A673 (cell line): ENCODE data around the gene PARP8. TPM values are rescaled to one million over a fixed set of nuclear protein-coding genes. Genes with fewer than 3 reads are reported as not detected.

Experiments
- BruUV-seq: library from RNA; stranded (reverse); fragments of 400-500 nt; replicated peaks from 2 replicates; lab custom pipeline; 2021; lab: Mats Ljungman, UMichigan
- CTCF ChIA-PET: fragments of 300-600 bp; sonication (Branson Sonifier 250); formaldehyde crosslinking; loops from one replicate; lab custom pipeline; 2022; ENCODE audit warnings: antibody characterized with exemption; lab: Charles Lee
- POLR2A ChIA-PET: fragments of 300-600 bp; sonication (Branson Sonifier 250); formaldehyde crosslinking; loops from one replicate; lab custom pipeline; 2022; ENCODE audit warnings: antibody characterized with exemption; ENCODE audit not compliant: low non-redundant PET; lab: Charles Lee
- DNase-seq: peaks from one replicate; pipeline ENCODE4 v3.0.0-alpha.2; 2015; ENCODE audit warnings: low spot score
- H3K27ac ChIP-seq: fragments of 200-600 bp; sonication (generic); 2 replicates; pipeline ENCODE4 v1.5.1; 2016; ENCODE audit warnings: mixed run types, low read depth, mild to moderate bottlenecking, mixed read lengths, antibody characterized with exemption, low read length; ENCODE audit not compliant: poor library complexity, severe bottlenecking
- H3K27me3 ChIP-seq: fragments of 200-600 bp; sonication (generic); replicated peaks from 2 replicates; pipeline ENCODE4 v1.6.1; 2017; ENCODE audit warnings: mixed run types, low read depth, mild to moderate bottlenecking, mixed read lengths, antibody characterized with exemption, low read length; ENCODE audit not compliant: insufficient read depth, poor library complexity
- H3K36me3 ChIP-seq: fragments of 200-600 bp; sonication (generic); 2 replicates; pipeline ENCODE4 v1.6.1; 2016; ENCODE audit warnings: mixed run types, mild to moderate bottlenecking, mixed read lengths, antibody characterized with exemption, low read length; ENCODE audit not compliant: insufficient read depth, poor library complexity, severe bottlenecking
- H3K4me1 ChIP-seq: fragments of 200-600 bp; sonication (generic); 2 replicates; pipeline ENCODE4 v1.6.1; 2017; ENCODE audit warnings: mixed run types, mild to moderate bottlenecking, mixed read lengths, antibody characterized with exemption, low read length; ENCODE audit not compliant: insufficient read depth, poor library complexity, severe bottlenecking
- H3K4me3 ChIP-seq: fragments of 200-600 bp; sonication (generic); 2 replicates; pipeline ENCODE4 v1.5.1; 2016; ENCODE audit warnings: low read depth, mixed run types, mild to moderate bottlenecking, mixed read lengths, low read length; ENCODE audit not compliant: poor library complexity, severe bottlenecking
- H3K9me3 ChIP-seq: fragments of 200-600 bp; sonication (generic); 2 replicates; pipeline ENCODE4 v1.6.1; 2016; ENCODE audit warnings: mixed run types, low read depth, mild to moderate bottlenecking, mixed read lengths, antibody characterized with exemption, low read length; ENCODE audit not compliant: poor library complexity, severe bottlenecking
- CTCF ChIP-seq: fragments of 300-800, 200-600 bp; sonication (generic); conservative IDR thresholded peaks from 2 replicates; pipeline ENCODE4 v1.5.1; 2017; ENCODE audit warnings: low read depth, mild to moderate bottlenecking, antibody characterized with exemption, low read length, moderate library complexity, mixed read lengths
- EZH2 ChIP-seq: fragments of 200-600 bp; sonication (generic); IDR thresholded peaks from 2 replicates; pipeline ENCODE4 v1.6.1; 2017; ENCODE audit warnings: borderline replicate concordance, low read depth, mild to moderate bottlenecking, mixed read lengths, antibody characterized with exemption, low read length; ENCODE audit not compliant: poor library complexity, severe bottlenecking
- intact Hi-C: fragments of 100-400 bp; cut with micrococcal nuclease; formaldehyde crosslinking; loops from one replicate; pipeline ENCODE4 v1.10.0; 2022; ENCODE audit not compliant: unreplicated experiment
- total RNA-seq: library from RNA; stranded (reverse); gene quantifications from 2 replicates; pipeline ENCODE4 v1.2.3, GENCODE V29; 2021

The PARP8 gene
- total RNA-seq, 1 experiment from 2014 or later, result 18.0 TPM

- TF ChIP-seq EZH2 (no peak), CTCF (no peak)
- no peak for DNase-seq
- no peaks in the 10 kb centered on the region for H3K4me1 ChIP-seq
- H3K9me3 ChIP-seq, result no peaks in the 10 kb centered on the region
- intact Hi-C loops, result no loop called here
- H3K4me3 ChIP-seq, result no peak overlapping the region
- ChIA-PET POLR2A (no interaction called here), CTCF (interaction anchor here (0.5 kb wide), 1 partner anchor 1030 kb away, joined by 5 read pairs; no protein-coding TSS in a partner anchor)
- H3K27me3 ChIP-seq, result no peaks in the 10 kb centered on the region
- no peaks in the 10 kb centered on the region for H3K36me3 ChIP-seq
- no peak overlapping the region for H3K27ac ChIP-seq
- BruUV-seq, result no TSS peak
Measured at GRCh38 chr5:50878470-50878869, 212.0 kb downstream of the PARP8 start.

- DNase-seq, result no peak
- CTCF ChIA-PET, result interaction anchor here (0.7 kb wide), 1 partner anchor 82 kb away, joined by 6 read pairs; no protein-coding TSS in a partner anchor
- POLR2A ChIA-PET, result no interaction called here
- intact Hi-C loops, result no loop called here
- no peaks in the 10 kb centered on the region for H3K27me3 ChIP-seq
- H3K4me1 ChIP-seq, result no peaks in the 10 kb centered on the region
- H3K4me3 ChIP-seq, result no peak overlapping the region
- BruUV-seq, result no TSS peak
- no peaks in the 10 kb centered on the region for H3K9me3 ChIP-seq
- H3K27ac ChIP-seq, result no peak overlapping the region
- H3K36me3 ChIP-seq, result no peaks in the 10 kb centered on the region
- TF ChIP-seq EZH2, result no peak
- no peak for TF ChIP-seq CTCF
Measured at GRCh38 chr5:50881407-50881806, 215.0 kb downstream of the PARP8 start.

- H3K27ac ChIP-seq, result no peak overlapping the region
- H3K27me3 ChIP-seq, result no peaks in the 10 kb centered on the region
- no peaks in the 10 kb centered on the region for H3K4me1 ChIP-seq
- H3K4me3 ChIP-seq, result no peak overlapping the region
- ChIA-PET POLR2A (no interaction called here), CTCF (no interaction called here)
- no peaks in the 10 kb centered on the region for H3K9me3 ChIP-seq
- no peak for DNase-seq
- no TSS peak for BruUV-seq
- no peaks in the 10 kb centered on the region for H3K36me3 ChIP-seq
- intact Hi-C loops, result no loop called here
- TF ChIP-seq CTCF, result no peak
- TF ChIP-seq EZH2, result no peak
Measured at GRCh38 chr5:50886657-50887345, 220.4 kb downstream of the PARP8 start.
